ENCODE data around the gene PAX2.

DNA sequence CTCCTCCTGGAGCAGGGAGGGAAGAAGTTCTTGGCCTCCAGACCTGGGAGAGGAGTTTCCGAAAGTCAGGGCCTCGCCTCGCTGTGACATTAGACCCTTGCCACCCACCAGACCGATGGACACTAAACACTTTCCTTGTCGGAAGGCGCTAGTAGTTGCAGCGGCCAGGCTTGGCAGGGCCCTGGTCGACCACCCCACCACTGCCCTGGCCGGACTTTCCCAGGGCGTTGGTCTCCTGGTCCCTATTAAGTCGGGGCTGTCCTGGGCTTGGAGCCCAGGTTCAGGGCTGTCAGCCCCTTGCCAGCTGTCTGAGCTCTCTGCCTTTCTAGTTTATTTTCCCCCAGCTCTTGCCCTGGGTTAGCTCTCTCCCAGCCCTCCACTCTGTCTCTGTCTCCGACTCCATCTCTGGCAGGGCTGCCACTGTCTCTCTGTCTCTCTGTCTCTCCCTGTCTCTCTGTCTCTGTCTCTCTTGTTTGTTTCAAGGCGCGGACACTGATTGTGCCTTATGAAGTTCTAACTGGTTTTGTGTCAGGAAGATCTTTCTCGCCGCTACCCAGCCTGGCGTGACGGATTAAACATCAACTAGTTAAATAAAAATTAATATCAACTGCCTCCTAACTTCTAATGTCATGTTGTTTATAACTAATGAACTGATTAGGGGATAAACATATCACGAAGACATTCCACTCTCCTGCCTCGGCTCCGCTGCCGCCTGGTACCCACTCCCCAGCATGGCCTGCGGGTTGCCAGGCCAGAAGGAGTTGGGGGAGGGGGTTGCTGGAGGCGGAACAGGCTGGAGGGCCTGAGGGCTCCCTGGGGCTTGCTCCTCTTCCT lies 13.8 kb upstream of the PAX2 start:
- no peak for TF ChIP-seq CTCF (IDR thresholded peaks at IDR 0.05)
- no peak for TF ChIP-seq MAFK (IDR thresholded peaks at IDR 0.05; ENCODE audit: partially characterized antibody)
- TF ChIP-seq CHD4 (IDR thresholded peaks at IDR 0.05; ENCODE audit: borderline replicate concordance) = no peak
- TF ChIP-seq USF2 (IDR thresholded peaks at IDR 0.05) = no peak
- TF ChIP-seq CHD2 (IDR thresholded peaks at IDR 0.05; ENCODE audit: low read length, partially characterized antibody) = no peak
- no peak for TF ChIP-seq MYC (IDR thresholded peaks at IDR 0.05; ENCODE audit: borderline replicate concordance, low read length)
- no peak for TF ChIP-seq RFX5 (IDR thresholded peaks at IDR 0.05)
- no peak for TF ChIP-seq ZFP36 (IDR thresholded peaks at IDR 0.05; ENCODE audit: borderline replicate concordance, partially characterized antibody)
- no peak for TF ChIP-seq EP300 (IDR thresholded peaks at IDR 0.05)
- TF ChIP-seq BHLHE40 (IDR thresholded peaks at IDR 0.05; ENCODE audit: low read depth, low read length) = no peak
- no peak for TF ChIP-seq KDM5A (IDR thresholded peaks at IDR 0.05)

Data from A549 (cell line).